NCI-H345 (cell line): ENCODE measurements around the gene PCCA.
"Not testable (repeated sequence)": the region's sequence is repeated elsewhere in the genome, so short reads cannot be mapped to it uniquely, and the experiment has no call there.

Experiments used
- DNase-seq: peaks from one replicate; lab custom pipeline; 2025; lab: John Stamatoyannopoulos, UW

Gene PCCA

GRCh38 chr13:100098445-100099116 lies 9.7 kb downstream of the PCCA start:
- no peak for DNase-seq

DNA sequence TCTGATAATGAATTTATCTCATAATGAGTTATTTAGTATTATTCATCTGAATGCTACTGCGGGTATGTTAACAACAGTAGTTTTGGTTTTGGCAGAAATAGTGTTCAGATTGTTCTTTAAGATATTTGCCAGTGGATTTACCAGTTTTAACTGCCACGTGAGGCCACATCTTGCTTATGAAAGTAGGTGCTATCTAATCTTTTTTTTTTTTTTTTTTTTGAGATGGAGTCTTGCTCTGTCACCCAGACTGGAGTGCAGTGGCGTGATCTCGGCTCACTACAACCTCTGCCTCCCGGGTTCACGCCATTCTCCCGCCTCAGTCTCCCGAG lies 10.2 kb downstream of the PCCA start:
- DNase-seq, result not testable (repeated sequence)

DNA sequence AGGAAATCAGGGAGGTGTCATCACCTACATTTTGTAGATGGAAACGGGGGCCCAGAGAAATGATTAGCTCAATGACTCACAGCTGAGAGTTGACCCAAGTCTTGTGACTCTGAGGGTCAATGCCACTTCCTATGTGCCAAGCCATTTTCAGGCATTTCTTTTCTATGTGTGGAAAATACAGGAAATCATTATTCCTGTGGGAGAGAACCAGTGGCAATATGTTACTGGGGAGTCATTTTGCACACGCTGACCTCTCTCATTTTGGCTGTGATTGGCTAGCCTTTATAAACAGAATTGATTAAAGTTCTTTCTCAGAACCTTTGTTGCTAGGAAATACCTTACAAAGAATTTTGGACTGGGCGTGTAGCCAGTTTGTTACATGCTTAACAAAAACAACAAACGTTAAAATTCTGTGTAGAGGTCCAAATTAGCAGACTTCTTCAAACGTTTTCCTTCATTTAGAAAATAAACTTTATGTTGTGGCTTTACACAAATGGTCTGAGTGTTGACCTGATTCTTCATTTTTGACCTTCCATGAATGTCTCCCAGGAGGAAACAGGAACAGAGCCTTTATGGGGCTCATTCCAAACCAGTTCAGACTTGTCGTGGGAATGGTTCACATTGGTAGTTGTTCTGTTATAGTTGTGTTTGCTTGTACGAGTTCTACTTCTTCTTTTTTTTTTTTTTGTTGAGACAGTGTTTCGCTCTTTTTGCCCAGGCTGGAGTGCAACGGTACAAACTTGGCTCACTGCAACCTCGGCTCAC lies 11.4 kb downstream of the PCCA start:
- no peak for DNase-seq

DNA sequence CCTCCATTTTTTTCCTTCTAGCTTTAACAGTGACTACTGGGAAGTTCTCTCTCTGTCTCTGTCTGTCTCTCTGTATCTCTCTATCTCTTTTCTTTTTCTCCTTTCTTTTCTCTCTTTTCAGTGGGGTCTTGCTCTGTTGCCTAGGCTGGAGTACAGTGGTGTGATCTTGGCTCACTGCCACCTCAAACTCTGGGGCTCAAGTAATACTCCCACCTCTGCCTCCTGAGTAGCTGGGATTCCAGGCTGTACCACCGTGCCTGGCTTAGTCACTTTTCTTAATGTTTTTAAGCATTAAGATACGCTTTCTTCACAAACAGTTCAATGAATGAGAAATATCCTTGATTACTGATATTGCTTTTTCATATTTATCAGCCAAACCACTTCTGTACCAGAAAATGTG lies 13.1 kb downstream of the PCCA start:
- no peak for DNase-seq

DNA sequence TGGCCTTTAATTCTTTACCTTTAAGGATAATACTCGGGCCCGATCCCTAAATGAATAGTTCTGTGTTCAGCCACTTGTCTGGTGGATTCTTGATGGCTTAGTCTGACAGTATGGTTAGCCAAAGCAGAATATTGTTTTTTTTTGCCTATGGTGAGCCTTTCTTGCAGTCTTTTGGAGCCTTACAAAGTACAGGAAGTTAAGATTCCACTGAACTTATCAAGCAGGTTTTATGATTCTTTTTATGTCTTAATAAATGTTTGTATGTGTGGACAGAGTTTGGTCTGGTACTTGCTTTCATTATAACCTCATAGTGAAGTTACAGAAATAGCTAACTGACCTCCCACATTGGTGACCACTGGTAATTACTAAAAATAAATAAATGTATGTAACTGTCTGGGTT lies 17.1 kb downstream of the PCCA start:
- DNase-seq, result no peak

DNA sequence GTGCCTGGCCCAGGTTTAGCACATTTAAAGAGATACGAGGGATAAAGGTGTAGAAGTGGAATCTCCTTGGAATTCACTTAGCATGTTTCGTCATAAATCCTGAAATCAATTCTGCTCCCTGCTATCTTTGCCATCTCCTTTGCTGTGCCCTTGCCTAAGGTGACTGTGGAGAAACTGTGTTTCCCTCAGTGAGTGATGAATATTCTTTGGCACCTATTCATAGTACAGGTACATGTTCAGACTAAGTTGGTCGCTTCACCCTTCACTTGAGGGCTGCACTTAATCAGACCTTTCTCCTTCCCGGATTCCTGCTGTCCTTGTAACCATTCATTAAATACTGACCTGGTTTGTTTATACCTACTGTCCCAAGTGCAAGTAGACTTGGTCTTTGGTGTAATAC lies 17.8 kb downstream of the PCCA start:
- no peak for DNase-seq

DNA sequence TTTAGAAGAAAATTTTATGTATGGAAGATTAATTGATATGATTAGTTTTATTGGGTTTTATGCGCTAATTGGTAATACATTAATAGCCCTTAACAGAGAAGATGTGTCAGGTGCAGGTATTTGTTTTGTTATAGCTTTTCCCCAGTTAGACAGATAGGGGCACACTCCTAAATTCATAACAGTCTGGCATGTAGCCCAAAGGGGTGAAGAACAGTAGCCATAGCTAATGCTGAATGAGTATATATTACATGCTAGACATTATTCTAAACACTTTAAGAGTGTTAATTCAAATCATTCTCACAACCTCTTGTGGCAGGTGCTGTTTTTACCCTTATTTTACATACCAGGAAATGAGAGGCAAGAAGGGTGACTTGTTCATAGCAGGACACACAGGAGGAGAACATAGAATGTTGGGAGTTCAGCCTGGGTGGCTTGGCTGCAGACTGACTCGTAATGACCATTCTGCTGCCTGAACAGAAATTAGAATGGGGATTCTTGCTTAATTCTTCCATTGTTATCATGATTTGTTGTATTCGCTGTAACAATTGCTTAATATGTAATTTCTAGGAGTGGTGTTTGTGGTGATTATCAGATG lies 20.1 kb downstream of the PCCA start:
- no peak for DNase-seq

GRCh38 chr13:100110269-100110668 lies 21.4 kb downstream of the PCCA start:
- no peak for DNase-seq

DNA sequence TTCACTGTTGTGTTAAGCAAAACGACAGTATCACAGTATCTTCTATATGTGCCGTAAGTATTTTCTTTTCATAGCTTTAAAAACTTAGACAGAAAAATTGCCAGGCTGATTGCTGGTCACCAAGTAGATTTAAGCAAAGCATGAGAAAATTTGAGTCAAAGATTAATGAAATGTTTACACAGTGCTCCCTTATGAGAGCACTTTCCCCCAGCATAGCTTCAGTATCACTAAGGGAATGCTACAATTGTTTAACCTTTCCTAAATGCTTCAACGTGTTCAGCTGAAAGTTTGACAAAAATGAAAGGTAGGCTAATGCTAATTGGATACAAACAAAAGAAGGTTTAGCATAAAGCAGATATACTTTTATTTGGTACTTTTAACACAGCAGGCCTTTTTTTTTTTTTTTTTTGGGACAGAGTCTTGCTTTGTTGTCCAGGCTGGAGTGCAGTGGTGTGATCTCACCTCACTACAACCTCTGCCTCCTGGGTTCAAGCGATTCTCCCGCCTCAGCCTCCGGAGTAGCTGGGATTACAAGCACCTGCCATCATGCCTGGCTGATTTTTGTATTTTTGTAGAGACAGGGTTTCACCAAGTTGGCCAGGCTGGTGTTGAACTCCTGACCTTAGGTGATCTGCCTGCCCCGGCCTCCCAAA lies 23.4 kb downstream of the PCCA start:
- no peak for DNase-seq

GRCh38 chr13:100115693-100116254 lies 26.9 kb downstream of the PCCA start:
- no peak for DNase-seq

DNA sequence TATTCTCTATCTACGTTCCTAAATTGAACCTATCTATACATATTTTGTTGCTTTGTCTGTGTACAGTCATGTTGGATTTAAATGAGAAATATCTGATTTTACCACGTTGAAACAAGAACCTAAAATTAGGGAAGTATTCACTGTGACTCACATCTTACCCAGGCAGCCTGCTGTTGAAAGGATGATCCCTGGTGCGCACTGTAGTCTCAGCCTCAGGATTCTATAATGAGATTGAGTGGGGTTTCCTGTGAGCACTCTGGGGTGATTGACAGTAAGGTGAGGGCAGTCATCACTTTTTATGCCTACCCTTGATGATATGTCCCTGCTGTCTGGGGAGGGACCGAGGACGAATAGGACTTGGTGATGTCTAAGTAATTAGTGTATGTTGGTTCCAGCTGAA lies 35.4 kb downstream of the PCCA start:
- no peak for DNase-seq

GRCh38 chr13:100125946-100126345 lies 37.1 kb downstream of the PCCA start:
- no peak for DNase-seq

DNA sequence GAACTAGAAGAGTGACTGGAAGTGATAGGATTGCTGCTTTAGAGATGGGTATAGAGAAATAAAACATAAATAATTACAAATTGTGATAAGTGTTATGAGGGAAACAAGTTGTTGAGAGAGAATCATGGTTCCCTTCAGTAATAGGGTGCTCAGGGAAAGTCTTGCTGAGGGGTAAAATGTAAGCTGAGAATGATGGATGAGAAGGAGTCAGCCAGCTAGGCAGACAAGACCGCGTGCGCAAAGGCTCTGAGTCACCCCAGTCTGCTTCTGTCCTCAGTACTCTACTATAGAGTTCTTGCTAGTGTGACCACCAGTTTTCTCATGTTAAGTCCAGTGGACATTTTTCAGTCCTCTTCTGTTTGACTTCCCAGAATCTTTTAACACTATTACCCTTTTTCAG lies 39.5 kb downstream of the PCCA start:
- DNase-seq, result no peak

DNA sequence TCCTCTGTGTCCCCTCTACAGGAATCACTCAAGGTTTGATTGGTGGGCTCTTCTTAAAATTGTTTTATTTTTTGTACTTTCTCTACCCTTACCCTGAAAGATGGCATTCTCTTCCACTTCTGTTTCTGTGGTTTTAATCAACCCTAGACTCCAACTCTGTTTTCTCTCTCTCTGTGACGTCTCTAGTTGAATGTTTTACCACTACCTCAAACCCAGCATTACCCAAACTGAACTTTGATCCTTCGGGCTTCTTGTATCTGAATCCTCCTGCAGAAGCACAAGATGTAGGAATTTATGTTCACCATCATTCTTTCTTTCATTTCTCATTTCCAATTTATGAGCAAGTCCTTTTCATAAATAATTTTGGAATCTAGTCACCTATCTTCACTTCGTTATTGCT lies 39.9 kb downstream of the PCCA start:
- no peak for DNase-seq

DNA sequence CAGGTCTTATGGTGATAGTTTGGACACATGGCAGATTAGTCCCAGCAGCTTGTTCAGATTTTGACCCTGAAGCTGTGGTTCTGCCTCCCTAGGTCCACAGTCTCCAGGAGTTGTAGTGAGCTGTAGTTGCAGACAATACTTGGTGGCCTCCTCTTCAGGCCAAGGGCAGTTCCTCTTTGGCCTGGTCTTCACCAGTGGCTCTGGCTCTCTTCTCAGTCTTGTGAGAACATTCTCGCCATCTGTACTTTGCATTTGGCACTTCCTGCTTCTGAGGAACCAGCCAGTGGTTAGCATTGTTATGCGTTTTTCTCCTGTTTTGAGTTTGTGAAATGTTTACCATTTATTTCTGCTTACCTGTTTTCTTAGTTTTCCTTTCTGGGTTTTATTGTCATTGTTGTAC lies 40.7 kb downstream of the PCCA start:
- DNase-seq, result no peak

DNA sequence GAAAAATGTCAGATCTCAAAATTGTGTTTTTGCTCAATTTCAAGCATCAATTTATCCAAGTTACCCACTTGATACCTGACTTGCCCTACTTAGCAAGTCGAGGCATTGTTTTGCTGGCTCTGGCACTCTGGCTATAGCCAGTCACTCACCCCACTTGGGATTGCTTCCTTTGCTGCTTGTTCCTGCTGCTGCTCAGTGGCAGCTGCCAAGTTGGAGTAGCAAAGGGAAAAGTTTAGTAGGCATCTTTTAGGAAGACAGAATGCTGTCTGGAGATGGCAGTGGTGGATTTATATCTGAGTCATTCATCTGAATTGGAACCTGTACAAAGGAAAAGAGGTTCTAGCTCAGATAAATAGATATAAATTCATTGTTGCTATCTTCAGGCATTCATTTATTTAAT lies 41.2 kb downstream of the PCCA start:
- DNase-seq, result no peak

DNA sequence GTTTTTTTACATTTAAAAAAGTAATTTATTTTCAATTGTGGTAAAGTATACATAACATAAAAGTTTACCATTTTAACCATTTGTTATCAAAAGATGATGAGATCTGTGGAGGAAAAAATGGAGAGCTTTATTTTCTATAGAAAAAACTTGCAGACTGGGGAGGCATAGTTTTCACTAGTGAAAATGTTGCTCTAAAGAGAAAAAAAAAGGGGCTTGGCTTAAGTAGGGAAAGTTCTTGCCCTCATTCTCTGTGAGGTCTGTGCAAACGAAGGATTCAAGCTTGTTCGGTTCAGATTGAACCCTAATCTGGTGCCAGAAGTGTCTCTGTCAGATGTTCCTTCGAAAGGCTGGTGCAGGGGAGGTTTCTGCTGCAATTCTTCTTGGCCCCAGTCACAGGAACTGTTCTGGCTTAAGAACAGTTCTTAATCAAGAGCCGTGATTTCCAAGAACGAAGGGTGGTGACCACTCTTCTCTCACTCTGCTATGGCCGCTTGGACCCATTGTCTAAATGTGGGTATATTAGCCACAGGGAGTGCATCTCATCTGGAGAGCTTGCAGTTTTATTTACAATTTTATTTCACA lies 42.1 kb downstream of the PCCA start:
- DNase-seq, result no peak

DNA sequence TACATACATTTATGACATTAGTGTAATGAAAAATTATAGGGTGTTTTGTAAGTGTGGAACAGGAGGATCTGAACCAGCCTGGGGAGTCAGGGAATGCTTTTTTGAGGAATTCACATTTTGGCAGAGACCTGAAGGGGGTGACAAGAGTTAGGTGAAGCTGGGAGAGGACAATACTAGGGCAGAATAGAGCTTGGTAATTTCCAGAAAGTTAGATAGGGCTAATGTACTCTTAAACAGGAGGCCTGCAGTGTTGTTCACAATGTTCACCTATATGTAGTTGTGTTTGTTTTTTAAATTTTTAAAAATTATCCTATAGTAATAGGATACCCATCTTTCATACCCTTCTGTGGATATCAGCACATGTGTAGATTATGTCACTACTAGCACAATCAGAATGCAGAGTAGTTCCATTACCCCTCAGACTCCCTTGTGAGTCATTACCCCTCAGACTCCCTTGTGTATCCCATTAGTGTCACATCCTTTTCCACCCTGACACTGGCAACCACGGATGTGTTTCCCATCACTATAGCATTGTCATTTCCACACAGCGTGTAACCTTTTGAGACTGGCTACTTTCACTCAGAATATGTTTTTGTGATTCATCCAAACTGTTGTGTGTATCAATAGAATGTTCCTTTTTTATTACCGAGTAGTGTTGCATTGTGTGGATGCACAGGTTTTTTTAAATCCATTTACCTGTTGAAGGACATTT lies 43.1 kb downstream of the PCCA start:
- DNase-seq, result no peak

DNA sequence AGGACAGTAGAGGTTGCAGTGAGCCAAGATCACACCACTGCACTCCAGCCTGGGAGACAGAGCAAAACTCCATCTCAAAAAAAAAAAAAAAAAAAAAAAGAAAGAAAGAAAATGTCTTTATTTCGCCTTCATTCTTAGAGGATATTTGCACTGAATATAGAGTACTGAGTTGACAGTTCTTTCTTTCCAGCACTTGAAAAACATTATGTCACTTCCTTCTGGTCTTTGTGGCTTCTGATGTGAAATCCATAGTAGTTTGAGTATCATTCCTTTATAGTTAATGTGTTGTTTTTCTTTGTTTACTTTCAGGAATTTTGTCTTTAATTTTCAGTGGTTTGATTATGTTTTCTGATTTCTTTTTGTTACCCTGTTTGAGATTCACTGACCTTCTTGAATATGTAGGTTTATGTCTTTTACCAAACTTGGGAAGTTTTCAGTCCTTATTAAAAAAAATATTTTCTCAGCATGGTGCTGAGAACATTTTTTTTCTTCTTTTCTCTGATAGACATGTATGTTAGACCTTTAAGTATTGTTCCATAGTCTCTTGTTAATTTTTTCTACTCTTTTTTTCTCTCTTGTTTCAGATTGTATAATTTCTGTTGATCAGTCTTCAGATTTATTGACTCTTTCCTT lies 50.1 kb downstream of the PCCA start:
- no peak for DNase-seq

DNA sequence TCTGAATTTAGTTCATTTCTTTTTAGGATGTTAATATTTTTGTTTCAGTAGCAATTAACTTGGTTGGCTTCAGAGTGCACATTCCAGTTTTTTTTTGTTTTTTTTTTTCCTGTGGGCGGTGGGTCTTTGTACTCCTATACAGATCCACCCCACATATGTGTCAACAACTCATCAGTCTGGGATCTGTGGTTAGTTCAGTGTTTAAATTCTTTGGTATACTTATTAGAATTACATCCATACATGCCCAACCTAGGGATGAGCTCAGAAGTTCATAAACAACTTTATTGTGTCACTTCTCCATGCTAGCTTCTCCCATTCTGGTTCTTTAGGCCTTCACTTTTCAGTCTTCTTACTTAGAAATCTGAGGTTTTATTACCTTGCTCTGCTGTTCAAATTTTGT lies 50.9 kb downstream of the PCCA start:
- no peak for DNase-seq

GRCh38 chr13:100140441-100140840 lies 51.5 kb downstream of the PCCA start:
- DNase-seq, result no peak
